Parathyroid adenoma (tissue), 2 donors: ENCODE measurements around the gene TMEM164.

Source experiments
- H2AFZ ChIP-seq: fragments of 300-600 bp; sonication (generic); one replicate; pipeline ENCODE4 v1.7.0; 2017; ENCODE audit warnings: antibody characterized with exemption, mild to moderate bottlenecking
- H3K27ac ChIP-seq: fragments of 300-600 bp; sonication (generic); one replicate; pipeline ENCODE4 v1.7.0; 2017
- H3K27me3 ChIP-seq: fragments of 300-600 bp; sonication (generic); one replicate; pipeline ENCODE4 v1.7.0; 2017; ENCODE audit warnings: low read length; ENCODE audit not compliant: control insufficient read depth, insufficient read depth
- H3K36me3 ChIP-seq: fragments of 300-600 bp; sonication (generic); one replicate; pipeline ENCODE4 v1.7.0; 2017; ENCODE audit warnings: low read length; ENCODE audit not compliant: control insufficient read depth, insufficient read depth
- H3K4me1 ChIP-seq: fragments of 300-600 bp; sonication (generic); one replicate; pipeline ENCODE4 v1.7.0; 2017; ENCODE audit warnings: control low read depth
- H3K4me2 ChIP-seq: fragments of 300-600 bp; sonication (generic); one replicate; pipeline ENCODE4 v1.7.0; 2017; ENCODE audit warnings: low read length
- H3K4me3 ChIP-seq: fragments of 300-600 bp; sonication (generic); one replicate; pipeline ENCODE4 v1.7.0; 2017; ENCODE audit warnings: low read depth, low read length
- H3K79me2 ChIP-seq: fragments of 300-600 bp; sonication (generic); one replicate; pipeline ENCODE4 v1.7.0; 2017; ENCODE audit warnings: control low read depth
- H3K9ac ChIP-seq: fragments of 300-600 bp; sonication (generic); one replicate; pipeline ENCODE4 v1.7.0; 2017; ENCODE audit warnings: mild to moderate bottlenecking
- H3K9me3 ChIP-seq: fragments of 300-600 bp; sonication (generic); one replicate; pipeline ENCODE4 v1.7.0; 2017; ENCODE audit warnings: low read length; ENCODE audit not compliant: control insufficient read depth
- CTCF ChIP-seq: fragments of 300-600 bp; sonication (generic); IDR thresholded peaks from one replicate; pipeline ENCODE4 v1.7.0; 2017; ENCODE audit warnings: antibody characterized with exemption, mild to moderate bottlenecking
- donor health status: primary hyperparathyroidism.

The TMEM164 gene

GRCh38 chrX:110135618-110136017, 132.7 kb downstream of the TMEM164 start:
- no peaks in the 10 kb centered on the region for H3K9me3 ChIP-seq
- no peak overlapping the region for H3K4me3 ChIP-seq
- no peaks in the 10 kb centered on the region for H3K27me3 ChIP-seq
- no peaks in the 10 kb centered on the region for H3K36me3 ChIP-seq
- no peak overlapping the region for H3K27ac ChIP-seq
- TF ChIP-seq CTCF: no peak
- no peak overlapping the region for H3K9ac ChIP-seq
- no peak overlapping the region for H2AFZ ChIP-seq
- no peaks in the 10 kb centered on the region for H3K79me2 ChIP-seq
- H3K4me1 ChIP-seq: no peaks in the 10 kb centered on the region
- H3K4me2 ChIP-seq: no peak overlapping the region

GRCh38 chrX:110136136-110136535, 133.2 kb downstream of the TMEM164 start:
- H3K4me2 ChIP-seq: no peak overlapping the region
- H3K27me3 ChIP-seq: no peaks in the 10 kb centered on the region
- no peak overlapping the region for H3K4me3 ChIP-seq
- no peaks in the 10 kb centered on the region for H3K36me3 ChIP-seq
- no peaks in the 10 kb centered on the region for H3K79me2 ChIP-seq
- H3K4me1 ChIP-seq: no peaks in the 10 kb centered on the region
- no peak overlapping the region for H3K9ac ChIP-seq
- no peaks in the 10 kb centered on the region for H3K9me3 ChIP-seq
- no peak overlapping the region for H3K27ac ChIP-seq
- H2AFZ ChIP-seq: no peak overlapping the region
- TF ChIP-seq CTCF: no peak

- H3K36me3 ChIP-seq: no peaks in the 10 kb centered on the region
- TF ChIP-seq CTCF: no peak
- no peaks in the 10 kb centered on the region for H3K27me3 ChIP-seq
- H3K9me3 ChIP-seq: no peaks in the 10 kb centered on the region
- no peak overlapping the region for H3K27ac ChIP-seq
- H3K4me3 ChIP-seq: no peak overlapping the region
- no peaks in the 10 kb centered on the region for H3K4me1 ChIP-seq
- no peaks in the 10 kb centered on the region for H3K79me2 ChIP-seq
- no peak overlapping the region for H2AFZ ChIP-seq
- H3K9ac ChIP-seq: no peak overlapping the region
- H3K4me2 ChIP-seq: no peak overlapping the region
These were observed 135.6 kb downstream of the TMEM164 start for GRCh38 chrX:110138557-110138956.

GRCh38 chrX:110139172-110139571, 136.3 kb downstream of the TMEM164 start:
- no peak for TF ChIP-seq CTCF
- H3K36me3 ChIP-seq: no peaks in the 10 kb centered on the region
- H3K9ac ChIP-seq: no peak overlapping the region
- no peak overlapping the region for H2AFZ ChIP-seq
- no peaks in the 10 kb centered on the region for H3K9me3 ChIP-seq
- H3K27ac ChIP-seq: no peak overlapping the region
- no peak overlapping the region for H3K4me2 ChIP-seq
- H3K79me2 ChIP-seq: no peaks in the 10 kb centered on the region
- H3K4me1 ChIP-seq: no peaks in the 10 kb centered on the region
- H3K27me3 ChIP-seq: no peaks in the 10 kb centered on the region
- no peak overlapping the region for H3K4me3 ChIP-seq

GRCh38 chrX:110142096-110142495, 139.2 kb downstream of the TMEM164 start:
- Histone ChIP-seq H2AFZ (no peak overlapping the region), H3K4me1 (peaks cover 4% of the 10 kb centered on the region), H3K4me3 (no peak overlapping the region), H3K9me3 (no peaks in the 10 kb centered on the region), H3K27me3 (no peaks in the 10 kb centered on the region), H3K27ac (no peak overlapping the region), H3K4me2 (no peak overlapping the region), H3K79me2 (no peaks in the 10 kb centered on the region), H3K9ac (no peak overlapping the region), H3K36me3 (no peaks in the 10 kb centered on the region)
- TF ChIP-seq CTCF: no peak
